ENCODE results near the gene PCDHA13. TPM values are rescaled to one million over a fixed set of nuclear protein-coding genes. Genes with fewer than 3 reads are reported as not detected.
"Not testable (repeated sequence)": the region's sequence is repeated elsewhere in the genome, so short reads cannot be mapped to it uniquely, and the experiment has no call there.

Gene PCDHA13
- total and polyA plus RNA-seq, 2 donors from 2014 or later, result 0.49 to 1.8 TPM

DNA sequence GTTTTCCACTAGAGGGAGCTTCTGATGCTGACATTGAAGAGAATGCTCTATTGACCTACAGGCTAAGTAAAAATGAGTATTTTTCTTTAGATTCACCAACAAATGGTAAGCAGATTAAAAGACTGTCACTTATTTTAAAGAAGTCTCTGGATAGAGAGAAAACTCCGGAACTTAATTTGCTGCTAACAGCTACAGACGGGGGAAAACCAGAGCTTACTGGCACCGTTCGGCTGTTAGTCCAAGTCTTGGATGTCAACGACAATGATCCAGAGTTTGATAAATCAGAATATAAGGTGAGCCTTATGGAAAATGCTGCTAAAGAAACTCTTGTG, 12.4 kb upstream of the PCDHA13 start:
- no peak for TF ChIP-seq CTCF (IDR thresholded peaks at IDR 0.05; ENCODE audit: borderline replicate concordance, extremely low read depth, insufficient read depth)
- DNase-seq (no peak), FAIRE-seq (no peak)
- Histone ChIP-seq H3K27ac (ENCODE audit: low read depth in 2 of 2, low read length in 2 of 2) (no peak overlapping the region), H3K9ac (ENCODE audit: low read length in 3 of 3) (no peak overlapping the region), H3K36me3 (ENCODE audit: control insufficient read depth in 2 of 3, insufficient read depth in 3 of 3, low read length in 3 of 3) (no peaks in the 10 kb centered on the region), H3K9me3 (ENCODE audit: control insufficient read depth in 2 of 3, insufficient read depth in 1 of 3, low read length in 3 of 3) (peaks cover 0 to 13% (median 3%) of the 10 kb centered on the region in 3 donors), H3K4me1 (ENCODE audit: control insufficient read depth in 2 of 3, insufficient read depth in 2 of 3, low read depth in 1 of 3, low read length in 3 of 3) (no peaks in the 10 kb centered on the region), H3K4me3 (ENCODE audit: low read length in 3 of 3) (peak overlapping the region in 2 of 3 donors; percentile 24 to 38), H3K27me3 (ENCODE audit: control insufficient read depth, insufficient read depth, low read length) (no peaks in the 10 kb centered on the region)
- intact Hi-C loops (cut with DNase I), result no loop called here

DNA sequence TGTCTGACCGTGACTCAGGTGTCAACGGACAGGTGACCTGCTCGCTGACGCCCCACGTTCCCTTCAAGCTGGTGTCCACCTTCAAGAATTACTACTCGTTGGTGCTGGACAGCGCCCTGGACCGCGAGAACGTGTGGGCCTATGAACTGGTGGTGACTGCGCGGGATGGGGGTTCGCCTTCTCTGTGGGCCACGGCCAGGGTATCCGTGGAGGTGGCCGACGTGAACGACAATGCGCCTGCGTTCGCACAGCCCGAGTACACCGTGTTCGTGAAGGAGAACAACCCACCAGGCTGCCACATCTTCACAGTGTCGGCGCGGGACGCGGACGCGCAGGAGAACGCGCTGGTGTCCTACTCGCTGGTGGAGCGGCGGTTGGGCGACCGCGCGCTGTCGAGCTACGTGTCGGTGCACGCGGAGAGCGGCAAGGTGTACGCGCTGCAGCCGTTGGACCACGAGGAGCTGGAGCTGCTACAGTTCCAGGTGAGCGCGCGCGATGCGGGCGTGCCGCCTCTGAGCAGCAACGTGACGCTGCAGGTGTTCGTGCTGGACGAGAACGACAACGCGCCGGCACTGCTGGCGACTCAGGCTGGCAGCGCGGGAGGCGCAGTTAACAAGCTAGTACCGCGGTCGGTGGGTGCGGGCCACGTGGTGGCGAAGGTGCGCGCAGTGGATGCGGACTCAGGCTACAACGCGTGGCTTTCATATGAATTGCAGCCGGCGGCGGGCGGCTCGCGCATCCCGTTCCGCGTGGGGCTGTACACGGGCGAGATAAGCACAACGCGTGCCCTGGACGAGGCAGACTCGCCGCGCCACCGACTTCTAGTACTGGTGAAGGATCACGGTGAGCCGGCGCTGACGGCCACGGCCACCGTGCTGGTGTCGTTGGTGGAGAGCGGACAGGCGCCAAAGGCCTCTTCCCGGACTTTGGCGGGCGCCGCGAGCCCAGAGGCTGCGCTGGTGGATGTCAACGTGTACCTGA, 11.4 kb upstream of the PCDHA13 start:
- intact Hi-C loops (cut with DNase I), result no loop called here
- H3K4me3 ChIP-seq (ENCODE audit: low read length in 3 of 3), result no peak overlapping the region
- DNase-seq, result peak in 1 of 5 donors; percentile 66
- FAIRE-seq, result no peak
- no peaks in the 10 kb centered on the region for H3K27me3 ChIP-seq (ENCODE audit: control insufficient read depth, insufficient read depth, low read length)
- peaks cover 0 to 10% (median 3%) of the 10 kb centered on the region in 3 donors for H3K9me3 ChIP-seq (ENCODE audit: control insufficient read depth in 2 of 3, insufficient read depth in 1 of 3, low read length in 3 of 3)
- no peak overlapping the region for H3K27ac ChIP-seq (ENCODE audit: low read depth in 2 of 2, low read length in 2 of 2)
- no peaks in the 10 kb centered on the region for H3K36me3 ChIP-seq (ENCODE audit: control insufficient read depth in 2 of 3, insufficient read depth in 3 of 3, low read length in 3 of 3)
- no peak overlapping the region for H3K9ac ChIP-seq (ENCODE audit: low read length in 3 of 3)
- no peak for TF ChIP-seq CTCF (IDR thresholded peaks at IDR 0.05; ENCODE audit: borderline replicate concordance, extremely low read depth, insufficient read depth)
- H3K4me1 ChIP-seq (ENCODE audit: control insufficient read depth in 2 of 3, insufficient read depth in 2 of 3, low read depth in 1 of 3, low read length in 3 of 3), result no peaks in the 10 kb centered on the region

- DNase-seq, result no peak
- no peaks in the 10 kb centered on the region for H3K4me1 ChIP-seq (ENCODE audit: control insufficient read depth in 2 of 3, insufficient read depth in 2 of 3, low read depth in 1 of 3, low read length in 3 of 3)
- H3K36me3 ChIP-seq (ENCODE audit: control insufficient read depth in 2 of 3, insufficient read depth in 3 of 3, low read length in 3 of 3), result no peaks in the 10 kb centered on the region
- peaks cover 0 to 8% (median 2%) of the 10 kb centered on the region in 3 donors for H3K9me3 ChIP-seq (ENCODE audit: control insufficient read depth in 2 of 3, insufficient read depth in 1 of 3, low read length in 3 of 3)
- intact Hi-C loops (cut with DNase I), result no loop called here
- H3K9ac ChIP-seq (ENCODE audit: low read length in 3 of 3), result no peak within 1 kb of the TSS
- TF ChIP-seq CTCF (IDR thresholded peaks at IDR 0.05; ENCODE audit: borderline replicate concordance, extremely low read depth, insufficient read depth), result no peak
- H3K4me3 ChIP-seq (ENCODE audit: low read length in 3 of 3), result peak within 1 kb of the TSS in 1 of 3 donors; percentile 52
- no peaks in the 10 kb centered on the region for H3K27me3 ChIP-seq (ENCODE audit: control insufficient read depth, insufficient read depth, low read length)
- H3K27ac ChIP-seq (ENCODE audit: low read depth in 2 of 2, low read length in 2 of 2), result no peak within 1 kb of the TSS
- no peak for FAIRE-seq
These were observed 6.5 kb upstream of the PCDHA13 start, which contains the start of gene PCDHA12 for GRCh38 chr5:140875085-140876065. Gene PCDHA12 (plus strand): TSS chr5:140875308. CDS start chr5:140875473, 165 bp downstream.

GRCh38 chr5:140876541-140877261, 5.2 kb upstream of the PCDHA13 start:
- intact Hi-C loops (cut with DNase I); H3K27me3 ChIP-seq (ENCODE audit: control insufficient read depth, insufficient read depth, low read length): not testable (repeated sequence)
- peak in 1 of 5 donors; percentile 57 for DNase-seq

More at GRCh38 chr5:140876541-140877261, 5.2 kb upstream of the PCDHA13 start:
- not testable (repeated sequence) for FAIRE-seq; H3K36me3 ChIP-seq (ENCODE audit: control insufficient read depth in 2 of 3, insufficient read depth in 3 of 3, low read length in 3 of 3); H3K9me3 ChIP-seq (ENCODE audit: control insufficient read depth in 2 of 3, insufficient read depth in 1 of 3, low read length in 3 of 3); H3K27ac ChIP-seq (ENCODE audit: low read depth in 2 of 2, low read length in 2 of 2); H3K4me1 ChIP-seq (ENCODE audit: control insufficient read depth in 2 of 3, insufficient read depth in 2 of 3, low read depth in 1 of 3, low read length in 3 of 3); H3K4me3 ChIP-seq (ENCODE audit: low read length in 3 of 3); H3K9ac ChIP-seq (ENCODE audit: low read length in 3 of 3)

Data from kidney (tissue), 14 donors.